Measurements from ENCODE around the gene CFAP97D2.
"Not testable (repeated sequence)": the region's sequence is repeated elsewhere in the genome, so short reads cannot be mapped to it uniquely, and the experiment has no call there.

The CFAP97D2 gene

DNA sequence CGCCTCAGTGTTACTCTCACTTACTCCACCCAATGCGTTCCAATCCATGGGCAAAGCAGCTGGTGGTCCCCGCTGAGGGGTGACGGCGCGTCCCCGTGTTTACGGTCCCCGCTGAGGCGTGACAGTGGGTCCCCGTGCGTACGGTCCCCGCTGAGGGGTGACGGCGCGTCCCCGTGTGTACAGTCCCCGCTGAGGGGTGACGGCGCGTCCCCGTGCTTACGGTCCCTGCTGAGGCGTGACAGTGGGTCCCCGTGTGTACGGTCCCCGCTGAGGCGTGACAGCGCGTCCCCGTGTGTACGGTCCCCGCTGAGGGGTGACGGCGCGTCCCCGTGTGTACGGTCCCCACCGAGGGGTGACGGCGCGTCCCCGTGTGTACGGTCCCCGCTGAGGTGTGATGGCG is 19.5 kb downstream of the CFAP97D2 start:
- DNase-seq (ENCODE audit: low read depth in 1 of 2, low spot score in 1 of 2) = no peak

DNA sequence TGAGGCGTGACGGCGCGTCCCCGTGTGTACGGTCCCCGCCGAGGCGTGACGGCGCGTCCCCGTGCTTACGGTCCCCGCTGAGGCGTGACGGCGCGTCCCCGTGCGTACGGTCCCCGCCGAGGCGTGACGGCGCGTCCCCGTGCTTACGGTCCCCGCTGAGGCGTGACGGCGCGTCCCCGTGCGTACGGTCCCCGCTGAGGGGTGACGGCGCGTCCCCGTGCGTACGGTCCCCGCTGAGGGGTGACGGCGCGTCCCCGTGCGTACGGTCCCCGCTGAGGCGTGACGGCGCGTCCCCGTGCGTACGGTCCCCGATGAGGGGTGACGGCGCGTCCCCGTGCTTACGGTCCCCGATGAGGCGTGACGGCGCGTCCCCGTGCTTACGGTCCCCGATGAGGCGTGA is 20.5 kb downstream of the CFAP97D2 start:
- DNase-seq (ENCODE audit: low read depth in 1 of 2, low spot score in 1 of 2) = not testable (repeated sequence)

DNA sequence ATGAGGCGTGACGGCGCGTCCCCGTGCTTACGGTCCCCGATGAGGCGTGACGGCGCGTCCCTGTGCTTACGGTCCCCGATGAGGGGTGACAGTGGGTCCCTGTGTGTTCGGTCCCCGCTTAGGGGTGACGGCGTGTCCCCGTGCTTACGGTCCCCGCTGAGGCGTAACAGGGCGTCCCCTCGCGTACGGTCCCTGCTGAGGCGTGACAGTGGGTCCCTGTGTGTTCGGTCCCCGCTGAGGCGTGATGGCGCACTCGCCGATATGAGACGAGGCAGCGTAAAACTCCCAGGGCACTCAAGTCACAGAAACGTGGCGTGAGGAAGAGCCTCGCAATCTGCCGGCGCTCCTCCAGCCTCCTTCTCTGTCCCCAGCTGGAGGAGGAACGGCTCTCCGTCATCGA is 20.9 kb downstream of the CFAP97D2 start:
- DNase-seq (ENCODE audit: low read depth in 1 of 2, low spot score in 1 of 2) = no peak

DNA sequence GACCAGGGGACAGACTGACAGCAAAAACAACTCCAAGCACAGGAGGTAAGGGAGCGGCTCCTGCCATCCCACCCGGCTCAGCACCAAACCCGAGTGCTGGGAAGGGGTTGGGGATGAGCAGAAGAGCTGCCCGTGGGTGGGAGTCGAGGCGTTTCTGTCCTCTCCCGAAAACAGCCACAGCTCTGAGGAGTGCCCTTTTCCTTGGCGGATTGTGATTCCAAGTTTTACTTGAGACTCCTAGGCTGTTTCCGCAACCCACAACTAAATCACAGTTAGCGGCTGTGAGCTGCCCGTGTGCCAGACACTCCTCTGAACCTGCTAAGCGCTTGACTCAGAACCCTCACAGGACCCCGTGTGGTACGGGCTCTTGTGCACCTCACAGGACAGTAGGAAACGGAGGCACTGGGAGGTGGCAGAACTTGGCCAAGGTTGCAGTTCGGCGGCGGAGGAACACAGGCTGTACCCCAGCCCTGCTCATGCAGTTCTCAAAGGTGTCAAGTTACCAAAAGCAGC is 21.4 kb downstream of the CFAP97D2 start:
- DNase-seq (ENCODE audit: low read depth in 1 of 2, low spot score in 1 of 2) = no peak

DNA sequence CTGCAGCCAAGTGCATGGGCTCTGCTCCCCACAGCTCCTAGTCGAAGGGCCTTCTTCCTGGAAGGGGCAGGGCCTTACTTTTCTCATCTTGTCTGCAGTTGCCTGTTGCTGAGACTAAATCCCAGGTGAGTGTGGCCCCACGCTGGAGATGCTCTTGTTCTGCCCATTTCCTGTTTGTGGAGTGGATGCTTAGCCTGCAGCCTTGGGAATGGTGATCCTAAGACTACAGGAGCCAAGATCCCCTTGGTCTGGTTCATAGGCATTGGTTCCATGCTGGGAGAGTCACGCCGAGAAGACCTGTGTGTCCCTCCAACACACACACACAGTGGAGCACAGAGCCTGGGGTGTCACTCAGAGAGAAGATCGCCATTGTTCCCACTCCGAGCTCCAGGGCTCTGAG is 23.5 kb downstream of the CFAP97D2 start:
- DNase-seq (ENCODE audit: low read depth in 1 of 2, low spot score in 1 of 2) = no peak

DNA sequence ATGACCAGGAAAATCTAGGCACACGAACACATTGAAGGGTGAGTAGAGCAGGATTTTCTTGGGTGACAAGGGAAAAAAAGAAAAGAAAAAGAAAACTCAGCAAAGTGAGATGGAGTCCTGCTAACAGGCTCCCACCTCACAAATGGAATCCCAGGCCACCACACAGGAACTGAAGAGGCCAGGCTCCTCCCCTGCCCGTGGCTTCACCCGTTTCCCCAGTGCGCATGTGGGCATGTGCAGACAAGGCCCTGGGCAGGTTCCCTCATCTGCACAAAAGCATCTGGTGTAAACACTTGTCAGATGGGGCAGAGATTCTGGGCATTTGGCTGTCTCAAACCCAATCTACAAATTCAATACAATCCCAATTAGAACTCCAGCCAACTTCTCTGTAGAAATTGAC is 24.5 kb downstream of the CFAP97D2 start:
- DNase-seq (ENCODE audit: low read depth in 1 of 2, low spot score in 1 of 2) = no peak

DNA sequence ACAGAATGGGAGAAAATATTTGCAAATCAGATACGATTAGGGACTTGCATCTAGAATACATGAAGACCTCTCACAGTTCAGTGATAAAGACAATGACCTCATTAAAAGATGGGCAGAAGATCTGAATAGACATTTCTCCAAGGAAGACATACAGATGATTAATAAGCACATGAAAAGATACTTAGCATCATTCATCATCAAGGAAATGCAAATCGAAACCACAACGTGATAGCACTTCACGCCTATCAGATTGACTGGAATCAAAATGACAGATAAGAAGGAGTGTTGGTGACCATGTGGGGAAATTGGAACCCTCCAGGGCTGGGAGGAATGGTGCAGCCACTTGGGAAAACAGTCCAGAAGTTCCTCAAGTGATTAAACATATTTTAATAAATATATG is 25.8 kb downstream of the CFAP97D2 start:
- DNase-seq (ENCODE audit: low read depth in 1 of 2, low spot score in 1 of 2) = no peak

DNA sequence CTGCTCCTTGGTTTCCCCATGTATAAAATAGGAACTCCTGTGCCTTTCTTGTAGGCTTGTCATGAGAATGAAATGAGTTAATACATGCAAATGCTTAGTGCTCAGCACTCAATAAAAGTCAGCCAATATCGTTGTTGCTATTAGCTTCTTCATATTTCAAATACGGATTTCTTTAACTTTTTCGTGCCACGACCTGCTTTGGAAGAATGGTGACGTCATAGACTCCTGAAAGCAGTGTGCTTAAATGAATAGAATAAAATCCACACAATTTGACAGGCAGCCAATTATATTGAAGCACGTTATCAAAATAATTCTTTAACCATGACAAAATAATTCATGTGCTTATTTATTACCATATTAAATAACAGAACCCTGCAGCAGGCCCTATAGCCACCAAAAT is 29.1 kb downstream of the CFAP97D2 start:
- no peak for DNase-seq (ENCODE audit: low read depth in 1 of 2, low spot score in 1 of 2)

DNA sequence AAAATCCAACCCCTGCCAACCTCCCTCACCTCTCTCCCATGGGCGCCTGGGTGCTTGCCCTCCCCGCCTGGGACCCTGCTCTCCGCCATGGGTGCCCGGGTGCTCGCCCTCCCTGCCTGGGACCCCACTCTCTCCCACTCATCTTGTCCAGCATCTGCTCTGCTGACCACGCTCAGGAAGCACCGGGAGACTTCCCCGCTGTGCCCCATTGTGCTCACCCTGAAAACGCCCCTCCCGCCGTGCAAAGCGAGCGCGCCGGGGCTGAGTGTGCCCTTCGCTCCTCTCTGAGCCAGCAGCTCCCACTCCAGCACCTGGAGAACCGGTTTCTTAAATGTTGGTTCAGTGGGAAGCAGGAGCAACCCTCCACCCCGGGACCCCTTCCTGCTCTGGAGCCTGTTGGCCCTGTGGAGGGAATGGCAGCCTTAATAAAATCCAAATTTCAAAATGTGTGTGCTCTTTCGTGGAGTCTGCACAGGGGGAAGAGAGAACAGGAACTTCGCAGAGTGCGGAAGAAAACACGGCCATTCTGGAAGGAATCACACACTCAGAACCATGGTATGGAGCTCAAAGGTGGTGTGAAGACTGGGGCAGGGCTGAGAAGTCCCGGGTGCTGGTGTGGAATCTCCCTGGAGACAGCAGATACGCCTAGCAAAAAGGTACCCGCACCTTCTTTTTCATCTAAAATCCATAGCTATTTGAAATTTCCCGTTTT is 32.5 kb downstream of the CFAP97D2 start:
- no peak for DNase-seq (ENCODE audit: low read depth in 1 of 2, low spot score in 1 of 2)

DNA sequence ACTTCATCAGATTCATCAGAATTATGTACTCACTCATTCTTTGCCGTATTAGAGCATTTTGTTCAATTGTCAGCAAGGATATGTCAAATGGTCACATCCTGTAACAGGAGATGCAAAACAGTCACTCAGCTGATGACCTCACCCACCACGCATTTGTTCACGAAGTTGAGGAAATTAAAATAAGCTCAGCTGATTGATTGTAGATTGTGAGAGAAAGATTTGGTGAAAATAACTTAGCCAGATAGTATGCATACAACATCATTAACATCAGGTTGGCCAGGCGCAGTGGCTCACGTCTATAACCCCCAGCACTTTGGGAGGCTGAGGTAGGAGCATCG is 33.1 kb downstream of the CFAP97D2 start:
- no peak for DNase-seq (ENCODE audit: low read depth in 1 of 2, low spot score in 1 of 2)

DNA sequence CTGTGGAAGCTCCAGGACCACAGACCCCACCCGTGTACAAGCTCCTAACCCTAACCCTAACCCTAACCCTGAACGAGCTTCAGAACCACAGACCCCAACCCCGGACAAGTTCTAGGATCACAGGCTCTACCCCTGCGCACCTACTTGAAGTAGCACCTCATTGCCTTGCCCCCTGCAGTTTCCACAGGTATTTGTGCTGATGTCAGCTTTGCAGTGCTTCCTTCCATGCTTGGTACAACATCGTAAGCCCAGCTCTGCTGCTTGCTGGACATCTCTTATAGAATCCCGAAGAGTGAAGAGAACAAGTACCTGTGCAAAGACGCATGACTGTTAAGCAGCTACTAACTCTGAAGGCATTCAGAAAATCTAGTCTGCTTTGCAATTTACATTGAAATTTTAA is 34.9 kb downstream of the CFAP97D2 start:
- no peak for DNase-seq (ENCODE audit: low read depth in 1 of 2, low spot score in 1 of 2)

DNA sequence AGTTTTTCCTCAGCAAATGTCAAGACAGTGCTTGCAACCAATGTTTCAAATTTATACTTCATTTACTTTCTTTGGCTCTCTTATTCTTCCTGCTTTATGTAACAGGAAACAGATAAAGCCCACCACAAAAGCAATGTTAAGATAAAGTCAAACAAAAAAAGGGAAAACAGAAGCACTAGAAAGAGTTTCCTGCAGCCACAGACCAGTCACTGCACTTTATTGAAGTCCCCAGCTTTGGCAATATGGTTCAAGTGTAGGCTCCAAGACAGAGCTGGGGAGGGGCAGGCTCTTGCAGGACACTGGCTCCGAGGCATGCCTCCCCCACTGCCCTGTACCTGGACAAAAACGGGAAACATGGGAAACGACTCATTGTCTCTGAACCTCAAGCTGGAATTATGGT is 40.3 kb downstream of the CFAP97D2 start:
- no peak for DNase-seq (ENCODE audit: low read depth in 1 of 2, low spot score in 1 of 2)

DNA sequence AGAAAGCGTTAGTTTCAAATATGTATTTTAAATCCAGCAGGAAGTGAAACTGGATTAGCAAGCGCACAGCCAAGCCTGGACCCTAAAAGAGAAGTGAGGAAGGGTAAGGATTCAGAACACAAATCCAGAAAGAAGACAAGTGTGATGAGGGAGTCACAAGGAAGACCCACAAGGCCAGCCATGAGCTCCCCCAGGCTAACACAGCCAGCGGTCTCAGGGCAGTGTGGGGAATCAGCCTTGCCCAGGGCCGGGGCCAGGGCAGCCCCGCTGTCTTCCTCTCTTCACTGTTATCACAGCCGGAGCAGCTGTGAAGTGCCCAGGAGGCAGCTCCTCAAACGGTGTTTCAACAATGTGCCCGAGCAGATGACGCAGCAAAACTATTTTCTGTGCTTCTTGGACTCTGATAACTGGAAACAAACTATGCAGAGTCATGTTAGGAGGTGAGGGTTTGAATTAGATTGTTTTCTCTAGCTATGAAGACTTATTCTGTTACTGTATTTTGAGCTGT is 43.5 kb downstream of the CFAP97D2 start:
- DNase-seq (ENCODE audit: low read depth in 1 of 2, low spot score in 1 of 2) = no peak

DNA sequence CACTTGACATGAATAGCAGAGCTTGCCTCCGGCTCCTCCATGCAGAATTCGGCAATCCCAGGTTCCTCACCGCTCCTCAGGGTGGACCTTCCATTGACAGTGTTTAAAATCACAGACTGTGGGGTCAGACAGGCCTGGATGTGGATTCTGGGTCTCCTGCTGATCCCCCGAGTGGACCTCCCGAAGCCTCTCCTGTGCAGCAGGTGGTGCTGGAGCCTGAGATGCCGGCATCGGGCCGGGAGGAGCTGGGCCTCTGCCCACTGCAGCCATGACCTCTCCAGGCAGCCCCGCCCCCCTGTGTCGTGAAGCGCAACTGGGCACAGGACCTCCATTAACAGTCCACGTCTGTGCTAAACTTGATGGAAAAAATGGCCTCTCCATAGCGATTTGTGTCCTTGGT is 45.1 kb downstream of the CFAP97D2 start:
- no peak for DNase-seq (ENCODE audit: low read depth in 1 of 2, low spot score in 1 of 2)

DNA sequence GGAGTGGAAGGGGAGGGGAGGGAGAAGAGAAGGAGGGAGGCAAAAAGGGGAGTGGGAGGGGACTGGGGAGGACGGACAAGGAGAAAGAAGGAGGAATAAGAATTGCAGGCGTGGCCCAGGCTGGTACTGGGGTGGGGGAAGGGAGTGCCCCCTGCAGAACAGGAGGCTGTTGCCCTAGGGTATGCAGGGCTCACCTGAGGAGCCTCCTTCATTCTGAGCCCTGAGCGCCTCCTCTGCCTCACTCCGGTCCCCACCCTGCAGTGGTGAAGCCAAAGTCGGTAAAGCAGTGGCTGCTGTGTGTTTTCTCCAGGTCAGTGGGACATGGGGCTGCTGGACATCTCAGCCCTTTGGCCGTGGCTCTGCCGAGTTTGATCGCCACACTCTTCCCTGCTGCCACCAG is 46.6 kb downstream of the CFAP97D2 start:
- DNase-seq (ENCODE audit: low read depth in 1 of 2, low spot score in 1 of 2) = no peak

DNA sequence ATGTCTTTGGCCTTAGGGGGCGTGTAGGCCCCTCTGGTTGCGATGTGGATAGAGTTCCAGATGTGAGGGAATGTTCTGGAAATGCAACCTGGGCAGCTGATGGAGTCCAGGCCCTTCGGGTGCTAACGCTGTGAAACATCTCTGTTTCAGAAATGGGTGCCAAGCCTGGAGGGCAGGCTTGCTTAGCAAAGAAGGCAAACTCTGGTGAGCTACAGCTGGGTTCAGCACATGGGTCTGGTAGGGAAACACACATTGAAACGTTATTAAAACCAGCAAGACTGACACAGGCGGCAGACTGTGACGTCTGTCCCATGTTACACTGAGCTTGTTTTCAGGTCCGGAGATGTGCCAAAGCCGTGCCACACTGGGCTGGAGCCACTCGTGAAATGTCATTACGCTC is 47.0 kb downstream of the CFAP97D2 start:
- DNase-seq (ENCODE audit: low read depth in 1 of 2, low spot score in 1 of 2) = no peak

DNA sequence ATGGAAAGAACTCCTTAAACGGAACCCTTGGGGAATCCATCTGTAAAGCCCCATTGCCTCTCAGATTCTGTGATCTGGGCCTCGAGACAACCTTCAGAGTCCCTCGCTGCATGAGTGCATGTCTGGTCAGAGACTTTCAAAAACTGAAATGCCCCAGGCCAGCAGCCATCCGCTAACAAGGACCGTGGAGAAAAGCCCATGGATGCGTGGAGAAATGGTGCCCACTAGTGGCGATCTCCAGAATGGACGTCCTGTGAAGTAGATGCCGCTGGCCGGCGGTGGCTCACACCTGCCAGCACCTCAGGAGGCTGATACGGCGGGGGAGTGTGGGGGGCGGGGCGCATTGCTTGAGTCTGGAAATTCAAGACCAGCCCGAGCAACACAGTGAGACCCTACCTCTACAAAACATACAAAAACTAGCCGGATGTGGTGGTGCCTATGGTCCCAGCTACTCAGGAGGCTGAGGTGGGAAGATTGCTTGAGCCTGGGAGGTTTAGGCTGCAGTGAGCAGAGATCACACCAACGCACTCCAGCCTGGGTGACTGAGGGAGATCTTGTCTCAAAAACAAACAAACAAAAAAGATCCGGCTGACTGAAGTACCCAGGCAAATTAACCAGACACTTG is 47.8 kb downstream of the CFAP97D2 start:
- DNase-seq (ENCODE audit: low read depth in 1 of 2, low spot score in 1 of 2) = peak; percentile 81 to 82

DNA sequence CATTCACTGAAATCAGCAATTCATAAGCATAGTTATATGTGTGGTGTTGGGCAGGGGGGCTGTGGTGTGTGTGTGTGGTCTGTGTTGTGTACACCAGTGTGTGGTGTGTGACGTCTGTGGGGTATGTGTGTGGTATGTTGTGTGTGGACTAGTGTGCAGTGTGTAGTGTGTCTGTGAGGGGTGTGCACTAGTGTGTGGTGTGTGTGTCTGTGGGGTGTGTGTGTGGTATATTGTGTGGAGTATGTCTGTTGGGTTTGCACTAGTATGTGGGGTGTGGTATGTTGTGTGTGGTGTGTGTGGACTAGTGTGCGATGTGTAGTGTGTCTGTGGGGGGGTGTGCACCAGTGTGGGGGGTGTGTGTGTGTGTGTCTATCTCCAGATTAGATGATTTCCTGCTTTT is 48.5 kb downstream of the CFAP97D2 start:
- no peak for DNase-seq (ENCODE audit: low read depth in 1 of 2, low spot score in 1 of 2)

DNA sequence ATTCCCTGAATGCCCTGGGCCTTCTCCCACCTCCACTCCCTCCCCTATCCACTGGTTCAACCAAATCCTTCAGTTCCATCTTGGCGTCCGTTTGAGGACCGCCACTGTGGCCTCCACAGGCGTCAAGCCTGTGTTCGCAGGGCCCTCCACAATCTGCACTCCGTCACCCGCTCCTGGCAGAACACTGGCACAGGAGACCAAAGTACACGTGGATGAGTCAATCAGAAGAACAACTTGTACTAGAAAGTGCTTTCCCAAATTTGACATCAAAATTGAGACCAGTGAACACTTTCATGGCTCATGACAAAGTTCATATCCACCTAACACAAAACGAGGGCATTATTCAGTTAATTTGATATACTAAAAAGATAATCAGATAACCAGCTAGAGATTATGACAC is 49.1 kb downstream of the CFAP97D2 start:
- DNase-seq (ENCODE audit: low read depth in 1 of 2, low spot score in 1 of 2) = no peak

DNA sequence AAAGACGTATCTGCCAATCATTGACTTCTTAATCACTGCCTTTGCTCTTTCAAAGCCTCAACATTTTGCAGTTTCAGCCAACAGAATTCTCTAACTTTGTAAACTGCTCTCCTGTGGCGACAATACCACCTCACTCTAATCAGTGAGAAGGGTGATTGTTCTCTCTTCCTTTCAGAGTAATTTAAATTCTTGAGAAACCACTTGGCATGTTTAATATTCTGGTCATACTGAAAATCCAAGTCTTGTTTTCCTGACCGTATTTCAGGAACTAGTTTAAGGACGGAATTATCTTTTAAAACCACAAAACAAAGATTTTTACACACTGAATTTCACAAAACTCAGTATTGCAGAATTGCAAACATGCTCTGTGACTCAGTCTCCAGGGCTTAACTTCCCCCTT is 50.4 kb downstream of the CFAP97D2 start:
- DNase-seq (ENCODE audit: low read depth in 1 of 2, low spot score in 1 of 2) = no peak

DNA sequence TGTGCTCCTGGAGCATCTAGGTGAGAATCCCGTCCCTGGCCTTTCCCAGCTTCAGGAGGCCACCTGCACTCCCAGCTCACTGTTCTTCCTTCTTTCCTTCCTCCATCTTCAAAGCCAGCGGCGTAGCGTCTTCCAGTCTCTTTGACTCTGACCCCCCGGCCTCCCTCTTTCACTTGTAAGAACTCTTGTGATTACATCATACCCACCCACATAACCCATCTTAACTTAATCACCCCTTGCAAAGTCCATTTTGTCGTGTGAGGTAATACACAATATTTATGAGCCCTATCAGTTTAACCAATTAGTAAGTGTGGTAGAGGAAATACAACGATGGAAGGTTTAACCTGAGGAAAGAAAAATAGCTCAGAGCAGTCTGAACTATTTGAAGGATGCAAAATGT is 51.1 kb downstream of the CFAP97D2 start:
- no peak for DNase-seq (ENCODE audit: low read depth in 1 of 2, low spot score in 1 of 2)

DNA sequence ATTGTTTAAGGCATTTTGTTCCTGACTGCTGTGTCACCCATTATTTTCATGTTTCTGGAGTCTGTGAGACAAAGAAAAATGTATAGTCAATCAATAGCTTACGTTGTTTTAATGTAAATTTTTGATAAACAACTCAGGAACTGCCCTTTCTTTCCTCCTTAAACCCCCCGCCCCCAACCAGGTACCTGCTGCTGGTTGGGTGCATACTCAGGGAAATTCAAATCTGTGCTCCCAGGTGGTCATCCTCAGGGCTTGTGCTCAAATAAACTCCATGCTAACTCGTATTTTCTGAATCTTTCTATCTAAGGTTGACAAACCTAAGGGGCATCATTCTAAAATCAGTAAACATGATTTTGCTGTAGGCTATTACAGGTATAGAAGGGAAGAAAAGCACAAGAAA is 51.5 kb downstream of the CFAP97D2 start:
- no peak for DNase-seq (ENCODE audit: low read depth in 1 of 2, low spot score in 1 of 2)

DNA sequence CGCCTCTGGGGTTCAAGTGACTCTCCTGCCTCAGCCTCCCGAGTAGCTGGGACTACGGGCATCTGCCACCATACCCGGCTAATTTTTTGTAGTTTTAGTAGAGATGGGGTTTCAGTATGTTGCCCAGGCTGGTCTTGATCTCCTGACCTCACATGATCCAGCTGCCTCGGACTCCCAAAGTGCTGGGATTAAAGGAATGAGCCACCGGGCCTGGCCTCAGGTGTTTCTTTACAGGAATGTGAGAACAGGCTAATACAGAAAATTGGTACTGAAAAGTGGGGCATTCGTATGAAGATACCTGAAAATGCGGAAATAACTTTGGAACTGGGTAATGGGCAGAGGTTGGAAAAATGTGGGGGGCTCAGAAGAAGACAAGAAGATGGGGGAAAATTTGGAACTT is 52.8 kb downstream of the CFAP97D2 start:
- DNase-seq (ENCODE audit: low read depth in 1 of 2, low spot score in 1 of 2) = no peak

All from activated CD4-positive, alpha-beta T cell treated with anti-CD3 and anti-CD28 coated beads, Interleukin-2, amount 50 U/mL, for 24 hours (primary cell).